Measurements from ENCODE around the gene B3GAT1. TPM values are rescaled to one million over a fixed set of nuclear protein-coding genes. Genes with fewer than 3 reads are reported as not detected.

Gene B3GAT1
- total and polyA plus RNA-seq, 9 donors = 0.11 to 1.4 (median 0.23) TPM

GRCh38 chr11:134333946-134334345, 78.1 kb downstream of the B3GAT1 start:
- Histone ChIP-seq H3K27ac (no peak overlapping the region), H3K4me1 (ENCODE audit: insufficient read depth) (peaks cover 8% of the 10 kb centered on the region), H3K4me3 (no peak overlapping the region), H3K36me3 (no peaks in the 10 kb centered on the region), H3K27me3 (no peaks in the 10 kb centered on the region), H3K9me3 (no peaks in the 10 kb centered on the region)
- intact Hi-C loops (cut with DNase I) = loop anchor here in 1 of 4 donors (5.0 kb wide), 1 partner anchor 112 kb away; the partner anchor contains the start of genes NCAPD3 and VPS26B
- DNase-seq = no peak
- WGBS, 3 donors = 76 to 82% (median 76%) methylated on average over 3 of the region's 3 CpGs
- TF ChIP-seq CTCF (IDR thresholded peaks at IDR 0.05) = no peak
- TF ChIP-seq POLR2A (IDR thresholded peaks at IDR 0.05) = no peak
- TF ChIP-seq EP300 (IDR thresholded peaks at IDR 0.05) = no peak

- DNase-seq = no peak
- H3K9me3 ChIP-seq = no peaks in the 10 kb centered on the region
- H3K36me3 ChIP-seq = no peaks in the 10 kb centered on the region
- no peak overlapping the region for H3K4me3 ChIP-seq
- peaks cover 8% of the 10 kb centered on the region for H3K4me1 ChIP-seq (ENCODE audit: insufficient read depth)
- intact Hi-C loops (cut with DNase I) = loop anchor here in 1 of 4 donors (5.0 kb wide), 1 partner anchor 111 kb away; the partner anchor contains the start of genes NCAPD3 and VPS26B
- no peak overlapping the region for H3K27ac ChIP-seq
- H3K27me3 ChIP-seq = no peaks in the 10 kb centered on the region
- TF ChIP-seq EP300 (IDR thresholded peaks at IDR 0.05) = no peak
- TF ChIP-seq POLR2A (IDR thresholded peaks at IDR 0.05) = no peak
- 81 to 83% (median 82%) methylated on average over 7 of the region's 7 CpGs for WGBS, 3 donors
Measured at GRCh38 chr11:134333312-134333711, 78.7 kb downstream of the B3GAT1 start.

- intact Hi-C loops (cut with DNase I) = loop anchor here in 1 of 4 donors (5.0 kb wide), 1 partner anchor 110 kb away; the partner anchor contains the start of genes NCAPD3 and VPS26B
- DNase-seq = no peak
Measured at GRCh38 chr11:134332782-134333181, 79.3 kb downstream of the B3GAT1 start.

GRCh38 chr11:134332189-134332631, 79.8 kb downstream of the B3GAT1 start:
- Histone ChIP-seq H3K9me3 (no peaks in the 10 kb centered on the region), H3K4me3 (peak overlapping the region; percentile 64), H3K27ac (peak overlapping the region in 1 of 2 donors; percentile 8), H3K4me1 (ENCODE audit: insufficient read depth) (peaks cover 8% of the 10 kb centered on the region), H3K36me3 (no peaks in the 10 kb centered on the region), H3K27me3 (no peaks in the 10 kb centered on the region)
- intact Hi-C loops (cut with DNase I) = loop anchor here in 1 of 4 donors (5.0 kb wide), 1 partner anchor 110 kb away; the partner anchor contains the start of genes NCAPD3 and VPS26B
- peak in 2 of 5 donors; percentile 21 to 49 for DNase-seq
- 0 to 1% (median 0%) methylated on average over 22 to 40 of the region's 40 CpGs for WGBS, 3 donors
- TF ChIP-seq POLR2A (IDR thresholded peaks at IDR 0.05) (no peak), CTCF (IDR thresholded peaks at IDR 0.05) (no peak), EP300 (IDR thresholded peaks at IDR 0.05) (no peak)

More at GRCh38 chr11:134332782-134333181, 79.3 kb downstream of the B3GAT1 start:
- Histone ChIP-seq H3K36me3 (no peaks in the 10 kb centered on the region), H3K27ac (no peak overlapping the region), H3K9me3 (no peaks in the 10 kb centered on the region), H3K4me1 (ENCODE audit: insufficient read depth) (peaks cover 8% of the 10 kb centered on the region), H3K27me3 (no peaks in the 10 kb centered on the region), H3K4me3 (peak overlapping the region; percentile 64)
- no peak for TF ChIP-seq CTCF (IDR thresholded peaks at IDR 0.05)
- TF ChIP-seq EP300 (IDR thresholded peaks at IDR 0.05) = no peak
- no peak for TF ChIP-seq POLR2A (IDR thresholded peaks at IDR 0.05)
- 62 to 66% (median 63%) methylated on average over 7 of the region's 7 CpGs for WGBS, 3 donors
